IMR-90 (cell line): ENCODE data around the gene ATP1A1. TPM values are rescaled to one million over a fixed set of nuclear protein-coding genes. Genes with fewer than 3 reads are reported as not detected.

Source experiments
- ATAC-seq: fragments of 200-7000 bp; cut with Tn5 transposase; 2 replicates; pipeline ENCODE4 v1.9.1; 2020; ENCODE audit warnings: low read depth, mild to moderate bottlenecking, moderate library complexity
- BruUV-seq: library from RNA; stranded (reverse); fragments of 400-500 nt; replicated peaks from 2 replicates; lab custom pipeline; 2021; lab: Mats Ljungman, UMichigan
- CTCF ChIA-PET: fragments of 300-600 bp; formaldehyde crosslinking; extraction: SDS; loops from one replicate; lab custom pipeline; 2021; ENCODE audit warnings: antibody characterized with exemption; lab: Yijun Ruan, JAX
- POLR2A ChIA-PET: fragments of 300-600 bp; sonication (Branson Sonifier 250); formaldehyde crosslinking; loops from one replicate; lab custom pipeline; 2022; ENCODE audit warnings: antibody characterized with exemption; ENCODE audit not compliant: unreplicated experiment; lab: Charles Lee
- DNase-seq: peaks from one replicate; pipeline ENCODE4 v3.0.0; 2013
- H2AFZ ChIP-seq: replicated peaks from 2 replicates; pipeline ENCODE3; 2013; ENCODE audit warnings: low read length, mild to moderate bottlenecking; ENCODE audit not compliant: poor library complexity
- H2AK5ac ChIP-seq: 2 replicates; pipeline ENCODE4 v1.6.1; 2013; ENCODE audit warnings: low read depth, low read length, inconsistent platforms
- H2AK9ac ChIP-seq: replicated peaks from 2 replicates; pipeline ENCODE3; 2013; ENCODE audit warnings: mild to moderate bottlenecking, low read depth, low read length, moderate library complexity; ENCODE audit not compliant: poor library complexity
- H2BK120ac ChIP-seq: 2 replicates; pipeline ENCODE4 v1.6.1; 2013; ENCODE audit warnings: low read depth, low read length, inconsistent platforms
- H2BK15ac ChIP-seq: 3 replicates; pipeline ENCODE4 v1.6.1; 2013; ENCODE audit warnings: low read depth, low read length, inconsistent platforms
- H2BK20ac ChIP-seq: 2 replicates; pipeline ENCODE4 v1.6.1; 2013; ENCODE audit warnings: low read depth, mild to moderate bottlenecking, inconsistent platforms, low read length, moderate library complexity
- H2BK5ac ChIP-seq: 2 replicates; pipeline ENCODE4 v1.6.1; 2013; ENCODE audit warnings: mild to moderate bottlenecking, low read depth, low read length, inconsistent platforms; ENCODE audit not compliant: poor library complexity, severe bottlenecking
- H3K14ac ChIP-seq: replicated peaks from 2 replicates; pipeline ENCODE4 v1.6.1; 2013; ENCODE audit warnings: low read depth, low read length, inconsistent platforms
- H3K18ac ChIP-seq: 2 replicates; pipeline ENCODE4 v1.6.1; 2013; ENCODE audit warnings: low read depth, low read length, control low read depth
- H3K23ac ChIP-seq: 2 replicates; pipeline ENCODE4 v1.6.1; 2013; ENCODE audit warnings: low read depth, low read length, inconsistent platforms
- H3K27ac ChIP-seq: 2 replicates; pipeline ENCODE4 v1.5.1; 2013; ENCODE audit warnings: mild to moderate bottlenecking, control low read depth, low read length; ENCODE audit not compliant: insufficient read depth
- H3K27me3 ChIP-seq: 2 replicates; pipeline ENCODE4 v1.6.1; 2013; ENCODE audit warnings: low read length; ENCODE audit not compliant: control insufficient read depth, insufficient read depth
- H3K36me3 ChIP-seq: 2 replicates; pipeline ENCODE4 v1.6.1; 2013; ENCODE audit warnings: low read length, mixed read lengths; ENCODE audit not compliant: control insufficient read depth, insufficient read depth
- H3K4ac ChIP-seq: 2 replicates; pipeline ENCODE4 v1.6.1; 2013; ENCODE audit warnings: low read depth, low read length, inconsistent platforms
- H3K4me1 ChIP-seq: 2 replicates; pipeline ENCODE4 v1.6.1; 2013; ENCODE audit warnings: low read length, mixed read lengths; ENCODE audit not compliant: control insufficient read depth, insufficient read depth
- H3K4me2 ChIP-seq: 2 replicates; pipeline ENCODE4 v1.6.1; 2013; ENCODE audit warnings: low read depth, mild to moderate bottlenecking, control low read depth, low read length, moderate library complexity
- H3K4me3 ChIP-seq: 2 replicates; pipeline ENCODE4 v1.5.1; 2013; ENCODE audit warnings: low read depth, mild to moderate bottlenecking, control low read depth, low read length, moderate library complexity; ENCODE audit not compliant: insufficient read depth
- H3K56ac ChIP-seq: 2 replicates; pipeline ENCODE4 v1.6.1; 2013; ENCODE audit warnings: low read length, inconsistent platforms; ENCODE audit not compliant: insufficient read depth; ENCODE audit errors: extremely low read depth
- H3K79me1 ChIP-seq, 2 experiments: 2 replicates each; pipeline ENCODE4 v1.6.1; 2013; ENCODE audit warnings: low read length in 2 of 2, inconsistent platforms in 1 of 2, low read depth in 1 of 2
- H3K9ac ChIP-seq: 2 replicates; pipeline ENCODE4 v1.6.1; 2013; ENCODE audit warnings: low read depth, low read length, control low read depth
- H3K9me1 ChIP-seq: 2 replicates; pipeline ENCODE4 v1.6.1; 2013; ENCODE audit warnings: low read length, inconsistent platforms; ENCODE audit not compliant: insufficient read depth
- H3K9me3 ChIP-seq: 2 replicates; pipeline ENCODE4 v1.6.1; 2013; ENCODE audit warnings: low read length; ENCODE audit not compliant: control insufficient read depth, insufficient read depth
- H4K20me1 ChIP-seq: 2 replicates; pipeline ENCODE4 v1.6.1; 2013; ENCODE audit warnings: low read length, inconsistent platforms; ENCODE audit not compliant: insufficient read depth
- H4K5ac ChIP-seq: 2 replicates; pipeline ENCODE4 v1.6.1; 2013; ENCODE audit warnings: mild to moderate bottlenecking, low read depth, low read length, control low read depth
- H4K8ac ChIP-seq, 2 experiments: 2 replicates each; pipeline ENCODE4 v1.6.1; 2013; ENCODE audit warnings: low read depth in 2 of 2, low read length in 2 of 2, control low read depth in 1 of 2, inconsistent platforms in 1 of 2
- H4K91ac ChIP-seq: 2 replicates; pipeline ENCODE4 v1.6.1; 2013; ENCODE audit warnings: low read depth, low read length, inconsistent platforms; ENCODE audit not compliant: insufficient read depth
- BHLHE40 ChIP-seq: fragments of 150-350 bp; IDR thresholded peaks from 2 replicates; pipeline ENCODE4 v1.6.1; 2016; ENCODE audit warnings: mild to moderate bottlenecking, low read depth, low read length
- CEBPB ChIP-seq: IDR thresholded peaks from 2 replicates; pipeline ENCODE4 v1.6.1; 2012; ENCODE audit warnings: low read depth, low read length, improper control_type of control experiment
- CHD1 ChIP-seq: IDR thresholded peaks from 2 replicates; pipeline ENCODE4 v1.6.1; 2012; ENCODE audit warnings: low read depth, low read length, improper control_type of control experiment
- CTCF ChIP-seq: conservative IDR thresholded peaks from 2 replicates; pipeline ENCODE4 v1.5.1; 2012; ENCODE audit warnings: mild to moderate bottlenecking, low read depth, low read length, improper control_type of control experiment
- ELK1 ChIP-seq: fragments of 150-350 bp; IDR thresholded peaks from 2 replicates; pipeline ENCODE4 v1.6.1; 2016; ENCODE audit warnings: low read depth, mild to moderate bottlenecking, low read length, moderate library complexity, borderline replicate concordance
- FOS ChIP-seq: fragments of 150-350 bp; IDR thresholded peaks from 2 replicates; pipeline ENCODE4 v1.6.1; 2016; ENCODE audit warnings: low read depth, low read length
- MAFK ChIP-seq: IDR thresholded peaks from 2 replicates; pipeline ENCODE4 v1.6.1; 2012; ENCODE audit warnings: low read depth, low read length, improper control_type of control experiment
- MAZ ChIP-seq: IDR thresholded peaks from 2 replicates; pipeline ENCODE4 v1.6.1; 2012; ENCODE audit warnings: low read depth, mild to moderate bottlenecking, low read length, improper control_type of control experiment, moderate library complexity, borderline replicate concordance
- MXI1 ChIP-seq: IDR thresholded peaks from 2 replicates; pipeline ENCODE4 v1.6.1; 2012; ENCODE audit warnings: low read depth, mild to moderate bottlenecking, low read length, moderate library complexity, borderline replicate concordance
- NFE2L2 ChIP-seq: fragments of 150-350 bp; IDR thresholded peaks from 2 replicates; pipeline ENCODE4 v1.6.1; 2016; ENCODE audit warnings: low read depth, mild to moderate bottlenecking, low read length
- POLR2A ChIP-seq: IDR thresholded peaks from 2 replicates; pipeline ENCODE4 v1.6.1; 2012; ENCODE audit warnings: mild to moderate bottlenecking, low read depth, low read length
- RCOR1 ChIP-seq: IDR thresholded peaks from 2 replicates; pipeline ENCODE4 v1.6.1; 2012; ENCODE audit warnings: mild to moderate bottlenecking, low read length, improper control_type of control experiment; ENCODE audit not compliant: insufficient replicate concordance
- RFX5 ChIP-seq: IDR thresholded peaks from 2 replicates; pipeline ENCODE4 v1.8.0; 2012; ENCODE audit warnings: low read depth, mild to moderate bottlenecking, low read length, moderate library complexity
- SMC3 ChIP-seq: fragments of 150-350 bp; IDR thresholded peaks from 2 replicates; pipeline ENCODE4 v1.6.1; 2016; ENCODE audit warnings: low read depth, mild to moderate bottlenecking, antibody characterized with exemption, low read length, moderate library complexity
- WGBS, 2 experiments: methylation state at CpG; one replicate each; pipeline versions ENCODE4 v1.1.5 to v1.1.7; 2013; ENCODE audit warnings: missing lambda C conversion rate in 2 of 2; ENCODE audit not compliant: insufficient read length in 1 of 2; ENCODE audit errors: extremely low coverage in 2 of 2; 5-methylcytosine and 5-hydroxymethylcytosine counted together
- dilution Hi-C: fragments of 300-500 bp; cut with HindIII; formaldehyde crosslinking; loops from one replicate; pipeline ENCODE4 v1.14.3; 2018; ENCODE audit warnings: low sequenced_read_pairs; ENCODE audit not compliant: unreplicated experiment
- in situ Hi-C: fragments of 300-500 bp; cut with MboI; formaldehyde crosslinking; loops from 3 replicates; pipeline ENCODE4 v1.14.3; 2019; ENCODE audit warnings: low sequenced_read_pairs, inconsistent platforms, mixed read lengths
- intact Hi-C: fragments of 100-400 bp; cut with micrococcal nuclease; formaldehyde crosslinking; loops from 2 replicates; pipeline ENCODE4 v1.10.0; 2022
- polyA plus RNA-seq, 3 experiments: library from polyadenylated mRNA; depleted of rRNA; stranded (reverse); fragments of >200 nt; gene quantifications; 2 replicates each; pipeline ENCODE4 v1.2.3, GENCODE V29; 2012; ENCODE audit warnings: low replicate concordance in 1 of 3
- total RNA-seq: library from RNA; depleted of rRNA; stranded (reverse); fragments of >200 nt; gene quantifications from 2 replicates; pipeline ENCODE4 v1.2.3, GENCODE V29; 2012
- TF ChIP-seq, protein P1 (sequence below): fragments of 150-350 bp; IDR thresholded peaks from 2 replicates; pipeline ENCODE4 v1.6.1; 2017; ENCODE audit warnings: mild to moderate bottlenecking, antibody characterized with exemption, low read length, low read depth

The ATP1A1 gene
- total and polyA plus RNA-seq, 2 of the 4 experiments (the other 2 are of a cell fraction) = 116 to 125 TPM

DNA sequence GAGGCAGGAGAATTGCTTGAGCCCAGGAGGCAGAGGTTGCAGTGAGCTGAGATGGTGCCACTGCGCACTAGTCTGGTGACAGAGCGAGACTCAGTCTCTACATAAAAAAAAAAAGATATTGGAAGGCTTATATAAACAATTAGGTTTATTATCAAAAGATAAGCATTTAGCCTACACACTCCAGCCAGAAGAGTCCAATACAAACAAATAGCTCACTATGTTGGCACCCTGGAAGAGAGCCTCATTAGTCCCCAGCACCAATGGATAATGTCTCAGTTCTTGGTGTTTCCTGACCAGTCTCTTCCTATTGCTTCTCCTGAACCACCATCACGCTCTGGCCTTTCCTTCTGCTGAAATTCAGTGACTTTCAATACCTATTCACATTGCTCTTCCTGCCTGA is 48.6 kb upstream of the ATP1A1 start:
- no peak overlapping the region for H2BK120ac ChIP-seq
- H3K4me3 ChIP-seq = no peak overlapping the region
- WGBS, 2 experiments = 36% methylated on average over 1 of the region's 3 CpGs; no CpG with 5 or more reads in 1 of the 2 experiments
- no peak overlapping the region for H2AFZ ChIP-seq
- H3K27me3 ChIP-seq = peaks cover 7% of the 10 kb centered on the region; the same call in 1 of the 2 replicates
- no peak overlapping the region for H3K4ac ChIP-seq
- DNase-seq (no peak), ATAC-seq (no peak)
- no peak overlapping the region for H4K91ac ChIP-seq
- no peaks in the 10 kb centered on the region for H3K79me1 ChIP-seq
- no peak overlapping the region for H3K4me2 ChIP-seq
- ChIA-PET POLR2A (no interaction called here), CTCF (no interaction called here)
- TF ChIP-seq CTCF (no peak), MAFK (no peak), RCOR1 (no peak), CHD1 (no peak), RFX5 (no peak), ELK1 (no peak), MAZ (no peak), CEBPB (no peak), FOS (no peak), POLR2A (no peak), SMC3 (no peak), BHLHE40 (no peak), NFE2L2 (no peak), MXI1 (no peak)
- TF ChIP-seq, protein P1, sequence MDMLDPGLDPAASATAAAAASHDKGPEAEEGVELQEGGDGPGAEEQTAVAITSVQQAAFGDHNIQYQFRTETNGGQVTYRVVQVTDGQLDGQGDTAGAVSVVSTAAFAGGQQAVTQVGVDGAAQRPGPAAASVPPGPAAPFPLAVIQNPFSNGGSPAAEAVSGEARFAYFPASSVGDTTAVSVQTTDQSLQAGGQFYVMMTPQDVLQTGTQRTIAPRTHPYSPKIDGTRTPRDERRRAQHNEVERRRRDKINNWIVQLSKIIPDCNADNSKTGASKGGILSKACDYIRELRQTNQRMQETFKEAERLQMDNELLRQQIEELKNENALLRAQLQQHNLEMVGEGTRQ = no peak
- no peaks in the 10 kb centered on the region for H3K9me3 ChIP-seq
- H2BK20ac ChIP-seq = no peak overlapping the region
- H4K8ac ChIP-seq = no peak overlapping the region
- dilution Hi-C loops (no loop called here), in situ Hi-C loops (no loop called here), intact Hi-C loops (no loop called here)
- no peak overlapping the region for H2BK5ac ChIP-seq
- no peaks in the 10 kb centered on the region for H3K36me3 ChIP-seq
- no peak overlapping the region for H2BK15ac ChIP-seq
- H3K14ac ChIP-seq = no peak overlapping the region
- no peaks in the 10 kb centered on the region for H4K20me1 ChIP-seq
- no peak overlapping the region for H4K5ac ChIP-seq
- H3K56ac ChIP-seq = no peak overlapping the region
- H3K27ac ChIP-seq = no peak overlapping the region
- H2AK9ac ChIP-seq = no peak overlapping the region
- 0 out of 2 replicates have a peak, but pooled peaks cover 3% of the 10 kb centered on the region for H3K9me1 ChIP-seq
- no peak overlapping the region for H3K18ac ChIP-seq
- BruUV-seq = no TSS peak
- no peak overlapping the region for H3K23ac ChIP-seq
- no peak overlapping the region for H3K9ac ChIP-seq
- H3K4me1 ChIP-seq = no peaks in the 10 kb centered on the region
- no peak overlapping the region for H2AK5ac ChIP-seq
